Gastroesophageal sphincter (tissue), 3 donors: ENCODE results near the gene EFHD2.
"Not testable (repeated sequence)": the region's sequence is repeated elsewhere in the genome, so short reads cannot be mapped to it uniquely, and the experiment has no call there.

Source experiments
- POLR2A ChIP-seq, 2 donors: fragments of 450-650 bp; IDR thresholded peaks; one replicate each; pipeline ENCODE4 v1.6.1; 2017; ENCODE audit warnings: antibody characterized with exemption in 2 of 2, mild to moderate bottlenecking in 2 of 2, moderate library complexity in 1 of 2
- TF ChIP-seq, protein P1 (sequence below), 4 experiments: fragments of 200-600 bp in 2 of 4; fragments of 450-650 bp in 2 of 4; sonication (generic) in 1 of 4; IDR thresholded peaks; one replicate each; pipeline ENCODE4 v1.5.1; 2017 to 2019; ENCODE audit warnings: antibody characterized with exemption in 4 of 4, mild to moderate bottlenecking in 2 of 4, moderate library complexity in 2 of 4

DNA sequence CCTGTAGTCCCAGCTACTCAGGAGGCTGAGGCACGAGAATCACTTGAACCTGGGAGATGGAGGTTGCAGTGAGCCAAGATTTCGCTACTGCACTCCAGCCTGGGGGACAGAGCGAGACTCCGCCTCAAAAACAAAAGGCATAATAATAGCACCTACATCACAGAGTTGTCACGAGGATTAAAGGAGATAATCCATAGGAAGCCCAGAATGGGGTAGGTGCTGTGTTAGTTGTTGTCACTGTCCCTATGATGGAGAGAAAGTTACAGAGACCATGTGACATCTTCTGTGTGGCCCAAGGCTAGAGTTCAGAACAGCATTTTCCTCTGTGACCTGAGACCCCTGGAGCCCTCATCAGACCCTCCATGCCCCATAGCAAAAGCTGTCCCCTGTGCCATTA is 54.2 kb downstream of the EFHD2 start:
- TF ChIP-seq POLR2A (IDR thresholded peaks at IDR 0.05) = not testable (repeated sequence)
- TF ChIP-seq, protein P1, sequence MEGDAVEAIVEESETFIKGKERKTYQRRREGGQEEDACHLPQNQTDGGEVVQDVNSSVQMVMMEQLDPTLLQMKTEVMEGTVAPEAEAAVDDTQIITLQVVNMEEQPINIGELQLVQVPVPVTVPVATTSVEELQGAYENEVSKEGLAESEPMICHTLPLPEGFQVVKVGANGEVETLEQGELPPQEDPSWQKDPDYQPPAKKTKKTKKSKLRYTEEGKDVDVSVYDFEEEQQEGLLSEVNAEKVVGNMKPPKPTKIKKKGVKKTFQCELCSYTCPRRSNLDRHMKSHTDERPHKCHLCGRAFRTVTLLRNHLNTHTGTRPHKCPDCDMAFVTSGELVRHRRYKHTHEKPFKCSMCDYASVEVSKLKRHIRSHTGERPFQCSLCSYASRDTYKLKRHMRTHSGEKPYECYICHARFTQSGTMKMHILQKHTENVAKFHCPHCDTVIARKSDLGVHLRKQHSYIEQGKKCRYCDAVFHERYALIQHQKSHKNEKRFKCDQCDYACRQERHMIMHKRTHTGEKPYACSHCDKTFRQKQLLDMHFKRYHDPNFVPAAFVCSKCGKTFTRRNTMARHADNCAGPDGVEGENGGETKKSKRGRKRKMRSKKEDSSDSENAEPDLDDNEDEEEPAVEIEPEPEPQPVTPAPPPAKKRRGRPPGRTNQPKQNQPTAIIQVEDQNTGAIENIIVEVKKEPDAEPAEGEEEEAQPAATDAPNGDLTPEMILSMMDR (IDR thresholded peaks at IDR 0.05) = not testable (repeated sequence)
